Stimulated activated CD4-positive, alpha-beta T cell treated with anti-CD3 and anti-CD28 coated beads, Interleukin-4, amount 100 ng/mL, for 1 hour (primary cell): ENCODE measurements around the gene ARHGAP19.

ENCODE experiments used
- DNase-seq: peaks from one replicate; pipeline ENCODE4 v3.0.0-alpha.2; 2020

The ARHGAP19 gene

GRCh38 chr10:97292097-97292861 lies at the start of gene ARHGAP19:
TSS of gene ARHGAP19 (minus strand) at chr10:97292637. CDS start at chr10:97292627, 10 bp downstream.
- DNase-seq: peak; percentile 87

DNA sequence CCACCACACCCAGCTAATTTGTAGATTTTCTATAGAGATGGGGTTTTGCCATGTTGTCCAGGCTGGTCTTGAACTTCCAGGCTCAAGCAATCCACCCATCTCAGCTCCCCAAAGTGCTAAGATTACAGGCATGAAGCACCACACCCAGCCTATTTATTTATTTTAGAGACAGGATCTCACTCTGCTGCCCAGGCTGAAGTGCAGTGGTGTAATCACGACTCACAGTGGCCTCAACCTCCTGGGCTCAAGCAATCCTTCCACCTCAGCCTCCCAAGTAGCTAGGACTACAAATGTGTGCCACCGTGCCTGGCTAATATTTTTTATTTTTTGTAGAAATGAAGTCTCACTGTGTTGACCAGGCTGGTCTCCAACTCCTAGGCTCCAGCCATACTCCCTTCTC lies 49.0 kb upstream of the ARHGAP19 start:
- no peak for DNase-seq

GRCh38 chr10:97338041-97338440 lies 45.6 kb upstream of the ARHGAP19 start:
- no peak for DNase-seq

DNA sequence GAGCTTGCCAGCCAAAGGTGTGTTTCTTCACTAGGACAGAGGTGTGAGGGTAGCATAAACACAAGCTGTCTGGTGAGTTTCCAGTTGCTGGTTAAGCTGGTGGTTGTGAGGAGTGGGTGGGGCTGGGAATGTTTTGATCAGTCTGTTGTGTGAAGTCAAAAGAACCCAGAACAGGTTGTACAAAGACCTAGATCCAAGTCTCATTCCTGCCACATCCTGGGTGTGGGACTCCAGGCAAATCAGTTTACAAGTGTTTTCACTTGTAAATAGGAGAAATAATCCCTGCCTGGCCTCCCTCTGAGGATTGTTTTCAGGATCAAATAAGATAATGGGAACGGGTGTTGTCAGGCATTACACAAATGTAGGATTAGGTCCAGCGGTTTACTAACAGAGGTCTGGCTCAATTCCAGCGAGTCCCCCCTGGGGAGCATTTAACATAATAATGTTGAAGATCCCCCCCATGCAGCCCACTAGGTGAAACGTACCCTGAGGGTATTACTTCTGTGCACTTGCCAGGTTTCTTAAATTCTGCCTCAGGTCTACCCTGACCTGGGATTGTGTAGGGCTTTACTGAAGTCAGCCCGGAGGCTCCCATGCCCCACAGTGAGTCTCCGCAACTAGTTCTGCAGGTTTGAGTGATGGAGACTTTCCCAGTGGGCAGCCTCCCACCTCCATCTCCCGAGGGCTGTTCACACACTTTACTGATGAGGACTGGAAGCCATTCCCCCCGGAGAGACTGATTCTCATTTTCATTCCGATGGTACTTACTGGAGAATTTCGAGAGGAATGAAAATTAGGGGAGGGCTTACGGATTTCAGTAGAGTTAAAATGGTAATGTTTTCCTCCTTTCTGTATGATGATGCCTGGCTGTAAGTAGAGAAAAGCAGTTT lies 44.8 kb upstream of the ARHGAP19 start:
- no peak for DNase-seq

DNA sequence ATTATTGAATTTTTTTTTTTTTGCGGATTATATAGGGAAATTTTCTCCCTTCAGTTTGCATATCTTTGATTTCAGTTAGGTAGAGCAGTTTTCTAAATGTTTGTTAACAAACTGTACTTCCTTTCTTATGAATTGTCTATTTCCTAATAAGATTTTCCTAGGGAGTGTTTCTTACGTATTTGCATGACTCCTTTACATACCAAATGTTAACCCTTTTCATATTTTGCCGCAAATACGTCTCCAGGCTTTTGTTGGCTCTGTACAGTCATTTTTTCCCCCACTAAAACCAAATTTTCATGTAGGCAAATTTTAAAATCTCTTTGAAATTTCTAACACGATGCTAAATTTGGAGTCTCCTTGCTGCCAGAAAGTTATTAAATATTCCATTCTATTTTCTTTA lies 44.0 kb upstream of the ARHGAP19 start:
- no peak for DNase-seq

- DNase-seq: no peak
These were observed 43.6 kb upstream of the ARHGAP19 start for GRCh38 chr10:97336006-97336405.

DNA sequence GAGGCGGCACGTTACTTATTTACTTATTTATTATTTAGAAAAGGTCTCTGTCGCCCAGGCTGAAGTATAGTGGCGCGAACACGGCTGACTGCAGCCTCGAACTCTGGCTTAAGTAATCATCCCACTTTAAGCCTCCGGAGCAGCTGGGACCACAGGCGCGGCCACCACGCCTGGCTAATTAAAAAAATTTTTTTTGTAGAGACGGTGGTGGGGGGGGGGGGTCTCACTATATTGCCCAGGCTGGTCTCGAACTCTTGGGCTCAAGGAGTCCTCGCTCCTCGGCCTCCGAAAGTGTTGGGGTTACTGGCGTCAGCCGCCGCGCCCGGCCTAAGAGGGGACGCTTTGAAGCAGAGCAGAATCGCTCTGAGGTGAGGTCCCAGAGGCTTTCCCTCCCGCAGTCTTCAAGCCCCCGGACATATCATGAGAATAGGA lies 42.8 kb upstream of the ARHGAP19 start:
- no peak for DNase-seq

GRCh38 chr10:97334370-97335175 lies 42.1 kb upstream of the ARHGAP19 start, which contains the start of gene FRAT2:
TSS of gene FRAT2 (minus strand) at chr10:97334729. CDS start at chr10:97334572, 157 bp downstream.
- DNase-seq: peak; percentile 87

DNA sequence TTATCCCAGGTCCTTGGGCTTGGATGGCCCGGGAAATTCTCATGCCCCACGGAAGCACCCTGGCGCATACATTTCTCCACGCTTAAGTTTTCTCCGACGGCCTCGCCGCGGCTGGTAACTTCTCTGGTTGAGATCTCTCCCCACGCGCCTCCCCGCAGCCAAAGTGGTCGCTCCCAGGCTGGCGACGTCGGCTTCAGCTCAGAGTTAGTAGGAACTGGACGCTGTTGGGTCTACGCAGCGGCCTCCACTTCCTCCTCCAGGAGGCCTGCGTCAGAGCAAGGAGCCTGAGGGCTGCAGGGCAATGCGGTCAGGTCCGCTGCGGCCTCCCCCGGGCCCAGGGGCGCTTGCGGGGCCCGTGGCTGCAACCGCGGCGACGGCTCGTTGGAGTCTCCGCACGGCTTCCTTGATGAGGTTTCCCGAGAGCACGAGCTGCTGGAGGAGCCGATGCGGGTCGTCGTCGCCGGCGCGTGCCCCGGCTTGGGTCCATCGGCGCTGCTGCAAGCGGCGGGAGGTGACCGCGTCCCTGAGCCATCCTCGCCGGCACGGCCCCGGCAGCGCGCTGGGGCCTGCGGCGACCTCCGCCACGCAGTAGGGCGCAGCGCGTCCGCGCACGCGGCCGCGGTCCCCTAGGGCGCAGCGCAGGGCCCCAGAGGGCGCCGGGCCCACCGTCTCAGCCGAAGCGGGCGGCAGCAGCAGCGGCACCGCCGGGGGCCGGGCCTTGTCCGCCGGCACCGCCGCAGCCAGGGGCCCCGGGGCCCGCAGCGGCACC lies 41.3 kb upstream of the ARHGAP19 start:
- peak; percentile 36 for DNase-seq

DNA sequence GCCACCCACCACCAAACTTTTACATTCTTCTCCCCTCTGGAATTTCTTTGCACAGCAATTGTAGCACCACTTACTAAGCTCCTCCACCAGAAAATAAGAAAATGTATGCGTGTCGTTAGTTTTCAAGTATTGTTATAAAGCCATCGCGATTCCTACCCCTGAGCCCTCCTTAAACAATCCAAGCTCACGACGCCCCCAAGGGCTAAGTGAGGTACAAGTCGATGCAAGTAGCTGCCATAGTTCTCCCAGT lies 40.8 kb upstream of the ARHGAP19 start:
- no peak for DNase-seq

GRCh38 chr10:97332591-97333350 lies 40.3 kb upstream of the ARHGAP19 start:
- DNase-seq: no peak

- no peak for DNase-seq
These were observed 38.8 kb upstream of the ARHGAP19 start for GRCh38 chr10:97331153-97331703.

DNA sequence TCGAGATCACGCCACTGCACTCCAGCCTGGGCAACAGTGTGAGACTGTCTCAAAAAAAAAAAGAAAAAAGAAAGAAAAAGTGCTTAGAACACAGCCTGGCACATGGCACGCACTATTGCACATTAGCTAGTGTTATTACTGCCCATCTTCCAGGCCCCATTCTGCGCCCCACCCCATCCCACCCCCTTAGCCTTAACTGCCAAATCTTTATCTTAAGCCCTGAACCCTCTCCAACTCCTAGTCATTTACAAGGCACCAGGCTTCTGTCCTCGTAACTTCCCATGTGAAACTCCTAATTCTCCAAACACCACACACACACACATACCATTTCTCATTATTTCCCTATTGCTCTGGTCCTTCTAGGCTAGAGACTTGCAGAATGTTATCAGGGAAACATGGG lies 37.3 kb upstream of the ARHGAP19 start:
- DNase-seq: no peak

GRCh38 chr10:97328646-97329453 lies 36.4 kb upstream of the ARHGAP19 start:
- no peak for DNase-seq

DNA sequence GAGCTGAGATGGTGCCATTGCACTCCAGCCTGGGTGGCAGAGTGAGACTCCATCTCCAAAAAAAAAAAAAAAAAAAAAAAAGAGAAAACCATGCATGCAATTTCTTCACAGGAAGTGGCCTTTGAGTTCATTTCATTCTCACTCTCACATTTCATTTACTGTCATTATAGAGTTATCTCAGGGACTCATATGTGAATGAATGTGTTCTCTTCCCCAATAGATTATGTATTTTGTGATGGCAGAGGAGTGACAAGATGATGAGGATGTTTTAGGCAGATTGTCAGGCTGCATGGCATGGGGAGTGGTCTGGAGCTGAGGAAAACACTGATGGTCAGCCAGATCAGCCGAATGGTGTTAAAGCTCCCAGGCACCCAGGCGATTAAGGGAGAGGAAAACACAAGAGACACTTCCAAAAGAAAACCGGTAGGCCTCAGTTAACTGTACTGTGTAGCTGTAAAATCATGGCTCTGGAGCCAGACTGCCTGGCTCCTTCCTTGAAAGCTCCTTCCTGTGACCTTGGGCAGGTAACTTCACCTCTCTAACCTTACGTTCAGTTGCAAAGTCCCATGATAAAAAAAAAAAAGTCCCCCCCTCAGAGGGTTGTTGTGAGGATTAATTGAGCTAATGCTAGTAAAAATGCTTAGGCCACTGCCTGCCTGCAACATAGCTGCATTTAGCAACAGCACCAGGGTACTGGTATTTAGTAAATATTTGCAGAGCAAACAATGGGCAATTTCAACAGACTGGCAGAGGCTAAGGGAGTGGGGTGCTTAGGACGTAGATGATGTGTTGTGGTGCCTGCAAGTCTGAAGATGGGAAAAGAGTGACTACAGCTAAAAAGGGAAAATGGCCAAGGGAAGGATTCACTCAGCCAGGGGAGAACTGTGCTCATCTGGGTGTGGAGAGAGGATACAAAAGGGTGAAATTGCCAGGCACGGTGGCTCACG lies 35.2 kb upstream of the ARHGAP19 start:
- DNase-seq: no peak

DNA sequence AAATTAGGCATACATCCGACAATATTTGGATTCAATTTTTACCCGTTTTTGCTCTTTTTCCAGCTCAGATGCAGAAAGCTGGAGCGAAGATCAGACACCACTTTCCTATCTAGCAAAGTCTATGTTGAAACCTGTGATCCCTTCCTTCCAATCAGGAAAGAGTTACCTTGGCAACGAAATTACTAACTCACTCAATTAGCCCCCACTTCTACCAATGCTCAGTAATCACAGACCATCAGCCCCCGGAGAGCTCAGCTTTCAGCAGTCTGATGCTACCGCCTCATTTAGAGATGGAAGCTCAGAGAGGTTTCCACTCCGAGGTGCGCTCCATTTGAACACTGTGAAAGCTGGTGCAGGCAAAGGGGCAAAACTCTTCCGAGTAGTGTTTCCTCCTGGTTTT lies 33.3 kb upstream of the ARHGAP19 start:
- DNase-seq: no peak

DNA sequence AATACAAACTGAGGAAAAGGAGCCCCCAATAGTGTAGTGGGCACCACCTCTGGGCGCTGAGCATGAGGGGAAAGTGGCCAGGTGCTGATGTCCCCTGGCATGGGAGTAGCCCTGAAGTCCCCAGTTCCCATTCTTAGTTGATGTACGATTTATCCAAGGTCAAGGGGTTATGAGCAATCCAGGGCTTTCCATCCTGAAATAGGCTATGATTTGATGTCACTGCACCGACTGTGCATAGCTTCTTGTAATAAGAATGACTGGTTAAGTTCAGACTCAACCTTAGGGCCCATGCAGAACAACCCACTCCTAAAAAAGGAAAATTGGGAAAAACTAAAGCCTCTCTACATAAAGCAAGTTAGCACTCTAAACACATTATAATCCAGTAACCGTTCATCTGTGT lies 31.1 kb upstream of the ARHGAP19 start:
- DNase-seq: no peak

- no peak for DNase-seq
These were observed 29.4 kb upstream of the ARHGAP19 start for GRCh38 chr10:97321804-97322190.
